Ecto neural progenitor cell (in vitro differentiated cells): ENCODE data around the gene PACS1.

Source experiments
- DNase-seq: peaks from one replicate; pipeline ENCODE4 v3.0.0-alpha.2; 2018; ENCODE audit warnings: low spot score

PACS1 gene

DNA sequence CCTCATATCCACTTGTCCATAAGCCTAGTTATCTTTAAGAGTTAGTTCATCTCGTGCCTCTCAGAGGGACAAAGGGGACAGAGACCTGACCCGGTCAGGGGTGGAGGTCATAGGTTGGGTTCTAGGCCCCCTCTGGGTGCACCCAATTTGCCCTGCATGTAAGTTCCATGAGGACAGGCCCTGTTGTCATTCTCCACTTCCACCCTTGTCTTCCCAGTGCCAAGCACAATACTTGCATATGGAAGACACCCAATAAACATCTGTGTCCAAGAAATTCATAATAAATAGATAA, 220.2 kb downstream of the PACS1 start:
- no peak for DNase-seq

DNA sequence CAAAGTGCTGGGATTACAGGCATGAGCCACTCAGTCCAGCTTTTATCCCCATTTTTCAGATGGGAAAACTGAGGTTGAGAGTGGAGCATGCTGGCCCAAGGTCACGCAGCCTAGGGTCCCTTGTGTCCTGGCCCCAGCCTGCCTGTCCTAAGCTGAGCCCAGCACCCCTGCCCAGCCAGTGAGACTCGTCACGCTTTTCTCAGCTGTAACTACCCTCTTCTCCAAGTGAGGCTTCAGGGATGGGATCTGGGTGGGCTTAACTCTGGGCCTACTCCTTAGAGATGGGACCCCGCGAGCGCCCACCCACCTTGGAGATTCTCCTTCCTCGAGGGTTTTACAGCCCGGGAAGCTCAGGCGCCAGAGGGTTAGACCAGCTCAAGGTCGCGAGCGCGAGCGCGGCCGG, 221.2 kb downstream of the PACS1 start:
- no peak for DNase-seq

DNA sequence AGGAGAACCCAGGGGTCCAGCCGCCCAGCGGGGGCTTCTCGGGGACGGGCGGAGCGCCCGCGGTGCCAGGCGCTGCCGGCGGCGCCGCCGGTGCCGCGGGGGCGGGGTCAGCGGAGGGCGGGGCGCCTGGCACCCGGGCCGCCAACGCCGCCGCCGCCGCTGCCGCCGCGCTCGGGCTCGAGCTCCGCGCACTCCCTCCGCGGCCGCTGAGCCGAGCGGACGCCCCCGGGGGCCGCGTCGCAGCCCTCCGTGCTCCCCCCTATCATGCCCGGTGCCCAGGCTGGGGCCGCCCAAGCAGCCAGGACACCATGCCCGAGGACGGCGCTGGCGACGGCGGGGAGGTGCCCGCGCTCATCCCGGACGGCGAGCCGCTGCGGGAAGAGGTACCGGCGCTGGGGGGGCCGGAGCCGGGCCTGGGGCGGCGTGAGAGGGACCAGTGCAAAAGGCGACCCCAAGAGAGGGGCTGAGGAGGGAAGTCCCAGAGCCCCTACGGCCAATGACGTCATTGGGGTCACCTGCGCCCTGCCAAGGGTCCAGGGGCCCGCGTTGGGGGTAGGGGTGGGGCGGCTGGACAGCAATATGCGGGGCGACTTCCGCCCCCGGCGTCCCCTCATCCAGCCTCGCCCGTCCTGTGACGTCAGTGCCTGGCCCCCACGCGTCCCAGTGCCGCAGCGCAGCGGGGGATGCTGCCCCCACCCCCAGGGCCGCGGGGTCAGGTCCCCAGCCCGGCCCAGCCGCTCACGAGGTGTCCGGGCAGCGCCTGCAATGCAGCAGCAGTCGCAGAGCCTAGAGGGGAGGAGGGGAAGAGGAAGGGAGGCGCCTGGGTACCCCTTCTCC, 221.9 kb downstream of the PACS1 start, which contains the start of gene TMEM151A:
Gene TMEM151A (plus strand): TSS at position 189 of the 837 bp plus-strand sequence. CDS start 120 bp downstream, at position 309.
- DNase-seq, result no peak

DNA sequence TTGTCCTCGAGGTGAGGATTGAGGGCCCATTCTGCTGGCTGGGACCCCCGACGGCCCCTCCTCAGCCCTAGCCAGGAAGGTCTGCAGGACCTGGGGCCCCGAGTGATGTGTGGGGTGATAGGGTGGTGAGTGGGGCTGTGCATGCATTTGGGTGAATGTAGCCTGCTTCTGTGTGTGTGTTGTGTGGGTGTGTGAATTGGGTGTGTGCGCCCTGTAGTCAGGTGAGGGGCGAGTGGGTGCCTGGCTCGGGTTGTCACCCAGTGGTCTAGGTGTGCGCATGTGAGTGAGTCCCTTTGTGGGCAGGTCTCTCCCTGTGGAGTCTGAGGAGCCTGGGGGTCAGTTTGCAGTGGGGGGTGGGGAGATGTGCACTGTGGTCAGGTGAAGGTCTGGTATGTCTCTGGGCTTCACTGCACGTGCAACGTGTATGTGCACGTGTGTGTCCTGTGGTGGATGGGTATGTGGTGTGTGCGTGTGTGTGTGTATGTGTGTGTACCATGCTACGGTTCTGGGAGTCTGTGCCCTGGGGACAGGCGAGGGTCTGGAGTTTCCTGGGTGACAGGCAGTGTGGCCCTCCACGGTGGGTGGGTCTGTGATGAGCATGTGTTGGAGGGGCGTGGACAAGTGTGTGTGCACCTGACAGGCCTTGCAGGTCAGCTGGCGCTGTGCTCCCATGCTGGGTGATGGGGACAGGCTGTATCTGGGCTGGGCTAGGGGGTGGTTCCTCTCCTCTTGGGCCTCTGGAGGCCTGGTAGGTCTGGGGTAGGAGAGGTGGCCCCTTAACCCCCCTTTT, 222.7 kb downstream of the PACS1 start:
- no peak for DNase-seq

DNA sequence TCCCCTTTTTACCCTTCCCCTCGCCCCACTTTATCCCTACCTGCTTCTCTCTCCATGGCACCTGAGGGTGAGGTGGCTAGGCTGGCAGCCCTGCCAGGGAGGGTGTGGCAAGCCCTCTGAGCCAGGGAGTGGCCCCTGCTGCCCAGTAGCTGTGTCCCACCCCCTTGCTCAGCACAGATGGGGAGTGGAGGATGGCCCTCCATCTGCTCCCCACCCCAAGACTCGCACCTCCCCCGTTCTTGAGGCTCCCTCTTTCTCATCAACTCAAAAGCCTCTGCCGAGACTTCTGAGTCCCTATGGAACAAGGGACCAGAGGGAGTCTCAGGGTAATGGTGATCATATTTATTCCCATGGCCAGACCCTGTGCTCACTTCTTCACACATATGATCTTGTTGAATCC, 223.3 kb downstream of the PACS1 start:
- no peak for DNase-seq

DNA sequence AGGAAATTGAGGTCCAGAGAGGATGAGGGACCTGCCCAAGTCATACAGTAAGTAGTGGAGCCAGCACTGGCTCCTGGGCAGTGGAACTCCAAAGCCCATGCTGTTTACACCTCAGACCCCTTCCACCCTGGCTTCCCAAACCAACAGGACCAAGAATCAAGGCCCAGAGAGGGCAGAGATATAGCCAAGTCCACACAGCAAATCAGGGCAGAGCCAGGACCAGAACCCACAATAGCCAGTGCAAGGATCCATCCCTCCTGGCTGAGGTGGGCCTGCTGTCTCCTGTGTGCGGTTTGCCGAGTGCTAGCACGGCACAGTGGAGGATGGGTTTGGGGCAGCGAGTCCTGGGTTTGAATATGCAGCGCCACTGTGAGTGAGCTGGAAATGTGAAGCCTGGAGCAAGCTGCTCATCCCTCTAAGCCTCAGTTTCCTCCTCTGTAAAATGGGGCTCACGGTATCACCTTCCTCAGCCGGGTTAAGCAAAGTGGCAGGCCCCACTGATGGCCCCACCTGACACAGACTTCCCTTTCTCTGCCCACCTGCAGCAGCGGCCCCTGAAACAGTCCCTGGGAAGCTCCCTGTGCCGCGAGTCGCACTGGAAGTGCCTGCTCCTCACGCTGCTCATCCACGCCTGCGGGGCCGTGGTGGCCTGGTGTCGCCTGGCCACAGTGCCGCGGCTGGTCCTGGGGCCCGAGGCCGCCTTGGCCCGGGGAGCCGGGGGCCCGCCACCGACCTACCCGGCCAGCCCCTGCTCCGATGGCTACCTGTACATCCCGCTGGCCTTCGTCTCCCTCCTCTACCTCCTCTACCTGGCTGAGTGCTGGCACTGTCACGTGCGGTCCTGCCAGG, 223.9 kb downstream of the PACS1 start:
- DNase-seq, result no peak
